Measurements from ENCODE around the gene APBA2.

APBA2 gene

GRCh38 chr15:28936481-28936881 is 50.7 kb downstream of the APBA2 start:
- FAIRE-seq (no peak), DNase-seq (ENCODE audit: insufficient read length, low spot score) (no peak)
- TF ChIP-seq, protein P1, sequence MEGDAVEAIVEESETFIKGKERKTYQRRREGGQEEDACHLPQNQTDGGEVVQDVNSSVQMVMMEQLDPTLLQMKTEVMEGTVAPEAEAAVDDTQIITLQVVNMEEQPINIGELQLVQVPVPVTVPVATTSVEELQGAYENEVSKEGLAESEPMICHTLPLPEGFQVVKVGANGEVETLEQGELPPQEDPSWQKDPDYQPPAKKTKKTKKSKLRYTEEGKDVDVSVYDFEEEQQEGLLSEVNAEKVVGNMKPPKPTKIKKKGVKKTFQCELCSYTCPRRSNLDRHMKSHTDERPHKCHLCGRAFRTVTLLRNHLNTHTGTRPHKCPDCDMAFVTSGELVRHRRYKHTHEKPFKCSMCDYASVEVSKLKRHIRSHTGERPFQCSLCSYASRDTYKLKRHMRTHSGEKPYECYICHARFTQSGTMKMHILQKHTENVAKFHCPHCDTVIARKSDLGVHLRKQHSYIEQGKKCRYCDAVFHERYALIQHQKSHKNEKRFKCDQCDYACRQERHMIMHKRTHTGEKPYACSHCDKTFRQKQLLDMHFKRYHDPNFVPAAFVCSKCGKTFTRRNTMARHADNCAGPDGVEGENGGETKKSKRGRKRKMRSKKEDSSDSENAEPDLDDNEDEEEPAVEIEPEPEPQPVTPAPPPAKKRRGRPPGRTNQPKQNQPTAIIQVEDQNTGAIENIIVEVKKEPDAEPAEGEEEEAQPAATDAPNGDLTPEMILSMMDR (IDR thresholded peaks at IDR 0.05; ENCODE audit: insufficient read depth, missing control alignments) = no peak

- FAIRE-seq (no peak), DNase-seq (ENCODE audit: insufficient read length, low spot score) (no peak)
- TF ChIP-seq, protein P1 (IDR thresholded peaks at IDR 0.05; ENCODE audit: insufficient read depth, missing control alignments) = no peak
These were observed 51.5 kb downstream of the APBA2 start for GRCh38 chr15:28937271-28937670.

DNA sequence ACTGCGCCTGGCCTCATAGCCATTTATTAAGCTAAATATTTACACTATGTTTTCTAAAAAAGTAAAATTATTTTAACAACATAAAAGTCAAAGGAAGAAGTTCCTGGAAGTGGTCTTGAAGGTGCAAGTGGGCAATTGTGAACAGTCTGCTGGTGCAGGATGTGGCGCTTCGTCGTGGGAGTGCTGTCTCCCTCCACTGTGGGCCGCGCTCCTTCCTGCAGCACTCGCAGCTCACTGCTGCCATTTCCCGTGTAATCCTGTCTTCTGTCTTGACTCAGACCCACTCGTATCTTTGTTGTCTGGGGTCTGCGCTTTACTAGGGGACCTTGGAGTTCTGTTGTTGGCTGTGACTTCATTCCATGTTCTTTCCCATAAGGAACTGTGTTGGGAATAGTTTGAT is 56.3 kb downstream of the APBA2 start:
- DNase-seq (ENCODE audit: insufficient read length, low spot score) (no peak), FAIRE-seq (no peak)
- TF ChIP-seq, protein P1 (IDR thresholded peaks at IDR 0.05; ENCODE audit: insufficient read depth, missing control alignments) = no peak

GRCh38 chr15:28942571-28942970 is 56.8 kb downstream of the APBA2 start:
- DNase-seq (ENCODE audit: insufficient read length, low spot score) (no peak), FAIRE-seq (no peak)
- TF ChIP-seq, protein P1 (IDR thresholded peaks at IDR 0.05; ENCODE audit: insufficient read depth, missing control alignments) = no peak

DNA sequence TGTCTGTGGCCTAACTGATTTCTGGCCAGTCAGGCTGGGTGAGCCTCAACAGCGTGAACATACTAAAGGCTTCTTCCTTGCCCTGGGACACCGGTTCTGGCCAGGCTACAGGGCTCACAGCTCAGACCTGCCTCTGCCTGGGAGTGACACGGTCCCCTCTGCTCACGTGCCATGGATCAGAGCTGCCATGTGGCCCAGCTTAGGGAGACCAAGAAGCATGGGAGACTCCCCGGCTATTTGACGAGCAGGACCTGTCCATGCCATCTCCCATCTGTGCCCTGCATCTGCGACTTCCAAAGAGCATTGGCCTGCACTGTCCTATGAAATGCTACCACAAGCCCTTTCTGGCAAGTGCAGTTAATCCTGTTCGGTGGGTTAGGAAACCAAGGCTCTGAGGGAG is 57.4 kb downstream of the APBA2 start:
- TF ChIP-seq, protein P1 (IDR thresholded peaks at IDR 0.05; ENCODE audit: insufficient read depth, missing control alignments) = no peak
- FAIRE-seq = no peak
- DNase-seq (ENCODE audit: insufficient read length, low spot score) = no peak

DNA sequence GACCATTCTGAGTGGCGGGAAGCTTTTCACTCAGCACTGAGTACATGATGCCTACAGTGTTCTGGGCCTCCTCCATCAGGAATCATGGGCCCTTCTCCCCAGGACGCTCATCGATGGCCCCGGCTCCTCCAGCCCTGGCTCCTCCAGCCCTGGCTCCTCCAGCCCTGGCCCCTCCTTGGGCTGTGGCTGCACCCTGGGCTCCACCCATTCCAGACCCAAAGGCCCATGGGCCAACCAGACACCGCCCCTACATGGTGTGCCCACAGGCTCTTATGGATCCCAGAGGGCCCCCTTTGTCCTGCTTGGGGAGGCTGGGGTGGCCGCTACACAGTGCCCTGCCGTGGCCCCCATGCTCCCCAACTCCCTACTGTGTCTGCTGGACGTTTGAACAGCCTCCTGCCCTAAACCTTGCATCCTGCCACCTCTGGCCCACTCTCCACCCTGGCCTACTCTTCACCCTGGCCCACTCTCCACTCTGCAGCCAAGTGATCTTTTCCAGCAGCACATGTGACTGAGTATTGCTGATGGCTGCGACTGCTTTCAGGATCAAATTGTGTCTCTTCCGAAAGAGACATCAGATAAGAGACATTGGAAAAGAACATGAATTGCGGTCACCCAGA is 57.9 kb downstream of the APBA2 start:
- no peak for DNase-seq (ENCODE audit: insufficient read length, low spot score)
- FAIRE-seq = no peak
- TF ChIP-seq, protein P1 (IDR thresholded peaks at IDR 0.05; ENCODE audit: insufficient read depth, missing control alignments) = no peak

- no peak for FAIRE-seq
These were observed 58.5 kb downstream of the APBA2 start for GRCh38 chr15:28944286-28944685.

More at GRCh38 chr15:28944286-28944685, 58.5 kb downstream of the APBA2 start:
- TF ChIP-seq, protein P1 (IDR thresholded peaks at IDR 0.05; ENCODE audit: insufficient read depth, missing control alignments) = no peak
- no peak for DNase-seq (ENCODE audit: insufficient read length, low spot score)
